B cell (primary cell): ENCODE data around the gene SNTG2.

ENCODE experiments used
- EZH2 ChIP-seq: IDR thresholded peaks from 2 replicates; pipeline ENCODE4 v1.6.1; 2012; ENCODE audit warnings: borderline replicate concordance, low read depth, mild to moderate bottlenecking, moderate library complexity, low read length; ENCODE audit not compliant: insufficient read depth, poor library complexity, severe bottlenecking
- TF ChIP-seq, protein P1 (sequence below): fragments of 200-600 bp; IDR thresholded peaks from one replicate; pipeline ENCODE4 v1.8.0; 2022; ENCODE audit warnings: antibody characterized with exemption, mild to moderate bottlenecking

GRCh38 chr2:1246239-1246638, 295.6 kb downstream of the SNTG2 start:
- TF ChIP-seq, protein P1, sequence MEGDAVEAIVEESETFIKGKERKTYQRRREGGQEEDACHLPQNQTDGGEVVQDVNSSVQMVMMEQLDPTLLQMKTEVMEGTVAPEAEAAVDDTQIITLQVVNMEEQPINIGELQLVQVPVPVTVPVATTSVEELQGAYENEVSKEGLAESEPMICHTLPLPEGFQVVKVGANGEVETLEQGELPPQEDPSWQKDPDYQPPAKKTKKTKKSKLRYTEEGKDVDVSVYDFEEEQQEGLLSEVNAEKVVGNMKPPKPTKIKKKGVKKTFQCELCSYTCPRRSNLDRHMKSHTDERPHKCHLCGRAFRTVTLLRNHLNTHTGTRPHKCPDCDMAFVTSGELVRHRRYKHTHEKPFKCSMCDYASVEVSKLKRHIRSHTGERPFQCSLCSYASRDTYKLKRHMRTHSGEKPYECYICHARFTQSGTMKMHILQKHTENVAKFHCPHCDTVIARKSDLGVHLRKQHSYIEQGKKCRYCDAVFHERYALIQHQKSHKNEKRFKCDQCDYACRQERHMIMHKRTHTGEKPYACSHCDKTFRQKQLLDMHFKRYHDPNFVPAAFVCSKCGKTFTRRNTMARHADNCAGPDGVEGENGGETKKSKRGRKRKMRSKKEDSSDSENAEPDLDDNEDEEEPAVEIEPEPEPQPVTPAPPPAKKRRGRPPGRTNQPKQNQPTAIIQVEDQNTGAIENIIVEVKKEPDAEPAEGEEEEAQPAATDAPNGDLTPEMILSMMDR = no peak
- no peak for TF ChIP-seq EZH2
